NCI-H345 treated with DMSO at 0.1 percent for 48 hours (cell line): ENCODE measurements around the gene FAM20A.
"Not testable (repeated sequence)": the region's sequence is repeated elsewhere in the genome, so short reads cannot be mapped to it uniquely, and the experiment has no call there.

Source experiments
- DNase-seq: peaks from one replicate; lab custom pipeline; 2025; ENCODE audit not compliant: unreplicated experiment; lab: John Stamatoyannopoulos, UW

The FAM20A gene

GRCh38 chr17:68592682-68593641 lies 8.2 kb downstream of the FAM20A start:
- DNase-seq: peak; percentile 77

DNA sequence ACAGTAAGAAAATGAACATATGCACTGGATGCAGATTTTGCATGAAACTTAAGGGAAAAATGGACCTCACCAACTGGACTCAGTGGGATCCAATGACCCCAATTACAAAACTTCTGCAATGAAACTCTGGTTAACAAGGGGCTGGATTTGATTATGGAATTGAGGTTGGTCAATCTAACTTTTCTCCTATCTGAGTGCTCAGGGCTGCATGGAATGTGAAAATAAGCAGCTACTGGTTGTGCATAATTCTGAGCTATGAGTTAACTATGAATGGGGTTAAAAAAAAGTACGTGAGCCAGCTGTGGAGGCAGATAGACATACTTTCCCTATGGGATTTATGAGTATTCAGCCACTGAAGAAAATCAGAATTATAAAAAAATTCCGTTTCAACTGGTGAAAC lies 9.2 kb downstream of the FAM20A start:
- no peak for DNase-seq

- DNase-seq: no peak
Observed at GRCh38 chr17:68591583-68591982, 9.6 kb downstream of the FAM20A start.

- no peak for DNase-seq
Observed at GRCh38 chr17:68589086-68589485, 12.1 kb downstream of the FAM20A start.

- no peak for DNase-seq
Observed at GRCh38 chr17:68588362-68588761, 12.8 kb downstream of the FAM20A start.

DNA sequence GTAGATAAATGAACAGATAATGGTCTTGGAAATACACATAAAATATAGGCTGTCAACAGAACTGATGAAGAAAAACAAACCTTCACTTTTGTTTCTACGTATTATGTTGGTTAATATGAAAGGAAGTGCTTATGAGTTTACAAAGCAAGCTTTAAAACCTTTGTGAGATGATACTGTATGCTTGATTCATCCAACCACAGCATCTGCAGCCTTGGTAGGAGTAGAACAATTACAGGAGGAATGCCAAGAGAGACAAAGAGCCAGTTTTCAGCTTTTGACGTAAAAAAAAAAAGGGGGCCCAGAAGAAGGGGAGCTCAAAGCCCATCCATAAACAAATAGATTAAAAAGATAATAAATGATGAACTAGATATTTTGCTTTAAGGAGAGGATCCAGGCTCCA lies 13.3 kb downstream of the FAM20A start:
- no peak for DNase-seq

- DNase-seq: no peak
Observed at GRCh38 chr17:68587026-68587425, 14.1 kb downstream of the FAM20A start.

DNA sequence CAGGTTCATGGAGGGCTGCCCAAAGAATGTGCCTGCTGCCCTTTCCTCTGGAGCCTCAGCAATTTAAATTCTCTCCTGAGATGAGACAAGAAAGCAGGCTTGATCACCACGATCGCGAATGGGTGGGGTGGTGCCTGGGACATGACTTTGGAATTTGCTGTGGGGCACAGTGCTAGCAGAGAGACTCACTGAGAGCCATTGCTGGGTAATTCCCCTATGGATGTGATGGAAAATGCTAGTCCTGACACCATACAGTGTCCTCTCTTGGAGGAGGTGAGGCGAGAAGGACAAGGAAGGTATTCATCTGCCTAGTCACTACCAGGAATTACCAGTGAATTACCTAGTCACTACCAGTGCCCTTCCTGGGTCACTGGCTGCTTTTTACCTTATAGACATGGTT lies 15.5 kb downstream of the FAM20A start:
- no peak for DNase-seq

DNA sequence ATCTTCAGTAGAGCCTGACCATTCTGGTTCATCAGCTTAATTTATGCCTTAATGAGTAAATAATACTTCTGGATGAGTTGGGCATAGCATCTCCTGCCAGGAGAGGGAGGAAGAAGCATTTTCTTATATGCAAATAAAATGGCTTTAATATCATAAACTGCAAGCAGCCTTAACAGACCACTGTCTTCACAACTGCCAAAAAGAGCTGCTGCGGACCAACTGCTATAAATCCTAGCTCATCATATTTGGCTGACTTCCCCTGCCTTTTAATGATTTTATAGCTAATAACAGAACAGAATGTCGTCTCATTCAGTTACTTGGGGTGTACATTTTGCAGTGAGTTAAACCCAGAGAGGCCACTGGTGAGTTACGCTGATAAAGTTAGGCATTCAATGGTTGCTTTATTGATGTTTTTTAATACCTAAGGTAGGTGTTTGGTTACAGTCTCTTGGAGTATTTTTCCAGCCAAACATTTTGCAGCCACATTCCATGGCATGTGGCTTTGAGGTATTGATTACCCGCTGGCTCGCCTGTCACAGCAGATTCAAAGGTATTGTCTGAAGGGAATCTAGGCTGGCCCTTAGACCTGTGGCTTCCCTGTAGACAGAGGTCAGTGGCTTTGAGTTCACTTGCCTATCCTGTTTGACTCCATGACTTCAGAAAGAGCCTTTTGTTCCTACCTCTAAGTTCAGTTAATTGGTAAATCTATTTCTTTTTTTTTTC lies 16.4 kb downstream of the FAM20A start:
- DNase-seq: no peak

- not testable (repeated sequence) for DNase-seq
Observed at GRCh38 chr17:68582867-68583266, 18.3 kb downstream of the FAM20A start.

GRCh38 chr17:68581863-68582645 lies 19.1 kb downstream of the FAM20A start:
- no peak for DNase-seq

DNA sequence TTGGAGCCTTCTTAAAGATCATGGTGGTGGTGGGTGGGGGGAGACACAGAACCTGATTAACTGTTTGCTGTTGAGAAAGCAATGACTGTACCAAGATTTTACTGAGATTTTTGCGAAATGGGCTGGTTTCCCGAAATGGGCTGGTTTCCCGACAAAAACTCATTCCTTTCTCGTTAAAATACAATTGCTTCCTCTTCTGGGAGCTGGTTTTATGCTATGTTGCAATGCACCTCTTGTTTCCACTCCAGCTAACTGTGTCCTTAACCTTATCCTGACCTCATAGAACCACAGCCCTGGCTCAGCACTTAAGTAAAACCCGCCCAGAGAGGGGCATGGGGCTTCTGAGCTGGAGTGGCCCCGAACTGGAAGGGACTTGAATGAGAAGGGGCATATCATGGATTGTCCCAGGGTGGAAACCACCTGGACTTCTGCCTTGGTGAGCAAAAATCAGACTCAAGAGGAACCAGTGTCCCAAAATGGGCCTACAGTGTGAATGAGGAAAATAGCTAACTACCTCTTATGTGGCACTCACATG lies 20.9 kb downstream of the FAM20A start:
- DNase-seq: no peak

GRCh38 chr17:68579194-68579927 lies 21.8 kb downstream of the FAM20A start:
- DNase-seq: no peak

DNA sequence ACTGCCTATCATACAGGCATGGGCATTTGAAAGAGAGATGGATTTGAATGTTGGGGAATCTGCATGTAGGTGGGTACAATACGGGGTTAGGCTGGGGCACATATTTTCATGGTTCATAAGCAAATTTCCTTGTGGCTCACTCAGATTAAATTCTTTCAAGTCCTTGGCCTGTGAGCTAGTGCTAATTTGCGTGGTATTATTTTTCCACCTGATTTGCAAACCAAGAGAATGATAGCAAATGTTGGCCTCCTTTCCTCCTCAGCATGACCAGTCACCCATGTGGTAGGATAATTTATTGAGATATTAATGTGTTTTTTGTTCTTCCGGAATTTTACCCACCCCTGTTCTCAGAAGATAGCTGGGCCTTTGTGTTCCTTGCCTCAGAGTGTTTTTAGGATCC lies 22.9 kb downstream of the FAM20A start:
- no peak for DNase-seq

GRCh38 chr17:68577497-68577821 lies 23.7 kb downstream of the FAM20A start:
- DNase-seq: no peak

GRCh38 chr17:68576811-68577496 lies 24.2 kb downstream of the FAM20A start:
- DNase-seq: no peak

- DNase-seq: no peak
Observed at GRCh38 chr17:68576137-68576536, 25.0 kb downstream of the FAM20A start.

GRCh38 chr17:68573338-68573737 lies 27.8 kb downstream of the FAM20A start:
- DNase-seq: no peak

DNA sequence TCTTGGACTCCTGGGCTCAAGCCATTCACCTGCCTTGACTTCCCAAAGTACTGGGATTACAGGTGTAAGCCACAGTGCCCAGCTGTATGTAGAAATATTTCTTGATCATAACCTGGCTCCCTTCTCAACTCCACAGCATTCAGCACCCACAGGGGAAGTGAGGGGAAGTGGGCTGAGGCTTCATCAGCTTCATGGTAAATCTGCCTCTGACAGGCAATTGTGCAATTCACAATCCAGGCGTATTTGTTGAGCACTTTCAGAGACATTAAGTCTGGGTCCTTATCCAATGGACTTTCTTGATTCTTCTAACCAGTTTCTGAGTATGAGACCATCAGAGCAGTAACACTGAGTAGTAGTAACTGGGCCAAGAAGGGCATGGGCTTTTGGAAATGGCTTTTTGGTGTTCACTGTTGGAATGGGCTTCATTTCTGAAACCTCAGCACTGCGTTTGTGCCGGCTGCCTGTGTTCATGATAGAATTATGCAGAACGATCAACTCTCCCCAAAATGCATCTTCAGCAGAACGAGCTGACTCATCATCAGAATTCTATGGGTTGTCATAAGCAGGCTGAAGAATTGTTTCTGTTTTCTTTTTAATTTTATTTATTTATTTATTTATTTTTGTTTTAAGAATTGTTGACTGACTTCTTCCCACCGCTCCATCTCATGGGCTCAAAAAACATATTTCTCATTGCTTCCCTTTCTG lies 28.9 kb downstream of the FAM20A start:
- DNase-seq: no peak
